ENCODE data around the gene NNAT. TPM values are rescaled to one million over a fixed set of nuclear protein-coding genes. Genes with fewer than 3 reads are reported as not detected.

Gene NNAT
- total and polyA plus RNA-seq, 2 of the 8 experiments (the other 6 are each of a cell fraction or from before 2014, with no cell fraction given): 66.8 to 175 TPM

DNA sequence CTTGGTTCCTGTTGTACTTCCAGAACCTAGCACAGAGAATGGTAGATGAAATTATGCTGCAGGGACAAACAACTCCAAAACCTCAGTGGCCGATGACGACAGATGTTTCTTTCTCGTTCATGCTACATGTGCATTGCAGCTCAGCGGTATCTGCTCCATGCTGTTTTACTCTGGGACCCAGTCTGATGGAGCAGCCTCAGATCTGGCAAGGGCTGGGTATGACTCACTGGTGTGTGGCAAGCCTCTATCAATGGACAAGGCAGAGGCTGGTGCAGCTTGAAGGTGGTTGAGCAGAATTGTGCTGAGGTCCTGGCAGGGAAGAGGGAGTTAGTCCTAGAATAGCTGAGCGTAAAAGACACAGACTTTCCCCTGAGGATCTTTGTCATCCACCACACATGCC is 17.0 kb downstream of the NNAT start (continued):
- TF ChIP-seq PHF8 (conservative IDR thresholded peaks at IDR 0.05; ENCODE audit: low read depth, low read length): no peak
- TF ChIP-seq SIRT6 (IDR thresholded peaks at IDR 0.05; ENCODE audit: low read length): no peak
- TF ChIP-seq RFX5 (IDR thresholded peaks at IDR 0.05; ENCODE audit: borderline replicate concordance, low read depth, low read length): no peak
- TF ChIP-seq TAF1 (IDR thresholded peaks at IDR 0.05; ENCODE audit: low read depth, low read length): no peak
- no peak for TF ChIP-seq SIX5 (IDR thresholded peaks at IDR 0.05; ENCODE audit: low read depth, low read length)
- no peak for TF ChIP-seq HDAC6 (IDR thresholded peaks at IDR 0.05; ENCODE audit: low read depth, low read length)
- no peak for TF ChIP-seq FOSL1 (IDR thresholded peaks at IDR 0.05; ENCODE audit: insufficient read depth, low read depth, low read length)
- TF ChIP-seq CBX5 (IDR thresholded peaks at IDR 0.05; ENCODE audit: low read depth, low read length): no peak
